AG09319 (cell line): ENCODE results near the gene MATN1.

Experiments
- DNase-seq: peaks from one replicate; pipeline ENCODE4 v3.0.0-alpha.2; 2010; ENCODE audit warnings: low read depth; ENCODE audit errors: extremely low read depth
- TF ChIP-seq, protein P1 (sequence below): IDR thresholded peaks from 2 replicates; pipeline ENCODE4 v1.5.1; 2011; ENCODE audit warnings: low read depth, mild to moderate bottlenecking, inconsistent platforms, low read length, moderate library complexity

Gene MATN1

DNA sequence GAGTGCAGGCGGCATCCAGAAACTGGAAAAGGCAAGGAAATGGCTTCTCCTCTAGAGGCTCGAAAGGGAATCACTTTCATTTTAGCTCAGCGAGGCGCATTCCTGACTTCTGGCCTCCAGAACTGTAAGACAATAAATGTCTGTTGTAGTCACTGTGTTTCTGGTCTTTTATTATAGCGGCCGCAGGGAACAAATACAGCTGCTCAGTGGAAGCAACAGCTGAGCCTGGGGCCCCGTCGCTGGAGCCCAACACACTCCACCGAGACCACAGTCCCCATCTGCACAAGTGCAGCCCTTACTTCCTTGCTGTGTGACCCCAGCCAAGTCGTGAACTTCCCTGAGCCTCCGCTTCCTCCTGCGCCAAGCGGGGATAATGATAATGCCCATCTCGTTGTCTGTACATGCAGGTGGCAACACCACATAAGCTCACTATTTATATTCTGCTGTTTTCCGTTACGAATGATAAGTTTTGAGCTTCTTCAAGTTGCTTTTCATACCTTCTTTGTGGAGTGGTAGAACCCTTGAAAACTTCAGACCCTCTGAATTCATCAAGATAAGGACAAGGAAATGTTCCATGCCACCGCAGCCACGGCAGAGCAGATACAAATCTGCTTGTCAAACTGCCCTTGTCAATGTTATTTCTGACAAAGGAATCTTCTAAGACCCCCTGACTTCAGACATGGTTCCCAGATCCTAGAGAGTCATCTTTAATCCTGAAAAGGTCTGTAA is 37.4 kb upstream of the MATN1 start:
- TF ChIP-seq, protein P1, sequence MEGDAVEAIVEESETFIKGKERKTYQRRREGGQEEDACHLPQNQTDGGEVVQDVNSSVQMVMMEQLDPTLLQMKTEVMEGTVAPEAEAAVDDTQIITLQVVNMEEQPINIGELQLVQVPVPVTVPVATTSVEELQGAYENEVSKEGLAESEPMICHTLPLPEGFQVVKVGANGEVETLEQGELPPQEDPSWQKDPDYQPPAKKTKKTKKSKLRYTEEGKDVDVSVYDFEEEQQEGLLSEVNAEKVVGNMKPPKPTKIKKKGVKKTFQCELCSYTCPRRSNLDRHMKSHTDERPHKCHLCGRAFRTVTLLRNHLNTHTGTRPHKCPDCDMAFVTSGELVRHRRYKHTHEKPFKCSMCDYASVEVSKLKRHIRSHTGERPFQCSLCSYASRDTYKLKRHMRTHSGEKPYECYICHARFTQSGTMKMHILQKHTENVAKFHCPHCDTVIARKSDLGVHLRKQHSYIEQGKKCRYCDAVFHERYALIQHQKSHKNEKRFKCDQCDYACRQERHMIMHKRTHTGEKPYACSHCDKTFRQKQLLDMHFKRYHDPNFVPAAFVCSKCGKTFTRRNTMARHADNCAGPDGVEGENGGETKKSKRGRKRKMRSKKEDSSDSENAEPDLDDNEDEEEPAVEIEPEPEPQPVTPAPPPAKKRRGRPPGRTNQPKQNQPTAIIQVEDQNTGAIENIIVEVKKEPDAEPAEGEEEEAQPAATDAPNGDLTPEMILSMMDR: no peak

DNA sequence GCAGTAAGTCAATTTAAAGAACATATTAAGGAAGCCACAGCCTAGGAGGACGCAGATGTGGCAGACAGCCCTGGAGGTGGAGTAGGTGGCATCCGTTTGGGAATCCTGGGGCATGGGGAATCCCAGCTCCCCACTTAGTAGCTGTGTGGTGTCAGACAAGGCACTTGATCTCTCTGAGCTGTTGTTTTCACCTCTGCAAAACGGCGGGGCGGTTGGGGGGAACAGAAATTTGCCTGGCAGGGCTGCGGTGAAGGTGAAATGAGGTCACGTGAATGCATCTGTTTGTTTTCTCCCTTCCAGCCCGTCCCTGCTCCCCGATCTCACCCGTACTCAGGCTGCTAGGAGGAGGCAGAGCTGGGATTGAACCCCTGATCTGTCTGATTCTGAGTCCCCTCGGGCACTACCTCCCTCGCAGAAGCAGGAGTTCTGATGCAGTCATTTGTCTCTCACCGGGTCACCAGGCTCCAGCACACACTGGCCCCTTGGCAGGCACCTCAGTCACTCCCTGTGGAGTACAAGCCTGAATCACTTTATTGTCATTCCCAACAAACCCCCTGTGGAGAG is 36.4 kb upstream of the MATN1 start:
- TF ChIP-seq, protein P1: no peak
- DNase-seq: no peak

More for the DNA sequence above, 37.4 kb upstream of the MATN1 start:
- DNase-seq: no peak

DNA sequence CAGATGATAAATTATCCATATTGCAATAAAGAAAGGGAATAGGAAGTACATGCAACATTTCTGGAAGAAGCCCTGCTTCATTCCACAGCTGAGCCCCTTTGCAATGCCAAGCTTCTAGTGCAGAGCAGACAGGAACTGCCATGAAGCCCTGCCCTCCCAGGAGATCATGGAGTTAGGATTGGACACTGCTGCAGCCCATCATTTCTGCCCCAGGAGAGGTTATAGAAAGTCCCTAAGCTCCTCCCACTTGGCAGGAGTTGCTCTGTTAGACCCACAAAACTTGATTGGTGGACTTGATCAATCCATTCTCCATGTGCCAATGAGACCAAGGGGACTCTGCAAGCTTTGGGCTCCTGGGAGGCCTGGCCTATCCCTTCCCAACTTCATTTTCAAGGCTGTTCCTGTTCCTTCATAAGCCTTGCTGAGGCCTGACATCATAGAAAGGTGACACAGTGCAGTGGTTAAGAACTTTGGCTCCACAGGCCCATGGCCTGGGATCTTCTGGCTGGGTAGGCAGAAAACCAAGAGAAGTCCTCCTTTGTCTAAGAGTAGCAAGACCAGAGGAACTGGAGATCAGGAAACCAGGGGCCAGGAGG is 35.5 kb upstream of the MATN1 start:
- TF ChIP-seq, protein P1: no peak
- no peak for DNase-seq

DNA sequence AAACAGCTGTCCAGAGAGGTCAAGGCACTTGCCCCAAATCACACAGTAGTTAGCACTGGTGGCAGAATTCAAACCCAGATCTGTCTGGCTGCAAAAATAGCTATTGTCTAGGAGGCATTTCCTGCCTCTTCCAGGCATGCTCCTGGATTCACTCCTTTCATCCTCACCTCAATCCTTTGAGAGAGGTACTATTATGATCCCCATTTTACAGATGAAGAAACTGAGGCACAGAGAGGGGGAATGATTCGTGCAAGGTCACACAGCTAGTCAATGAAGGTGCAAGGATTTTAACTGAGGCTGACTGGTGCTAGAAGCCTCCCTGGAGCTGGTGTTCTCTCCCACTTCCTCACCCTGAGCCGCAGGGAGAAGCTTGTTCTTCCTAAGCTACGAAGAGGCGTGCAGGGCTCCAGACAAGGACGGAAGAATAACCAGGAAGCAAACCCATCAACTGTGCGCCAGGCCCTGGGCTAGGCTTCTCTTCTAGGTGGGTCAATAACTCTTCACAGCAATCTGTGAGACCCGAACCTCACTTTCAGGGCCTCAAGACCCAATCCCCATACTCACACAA is 34.8 kb upstream of the MATN1 start:
- TF ChIP-seq, protein P1: no peak
- no peak for DNase-seq

DNA sequence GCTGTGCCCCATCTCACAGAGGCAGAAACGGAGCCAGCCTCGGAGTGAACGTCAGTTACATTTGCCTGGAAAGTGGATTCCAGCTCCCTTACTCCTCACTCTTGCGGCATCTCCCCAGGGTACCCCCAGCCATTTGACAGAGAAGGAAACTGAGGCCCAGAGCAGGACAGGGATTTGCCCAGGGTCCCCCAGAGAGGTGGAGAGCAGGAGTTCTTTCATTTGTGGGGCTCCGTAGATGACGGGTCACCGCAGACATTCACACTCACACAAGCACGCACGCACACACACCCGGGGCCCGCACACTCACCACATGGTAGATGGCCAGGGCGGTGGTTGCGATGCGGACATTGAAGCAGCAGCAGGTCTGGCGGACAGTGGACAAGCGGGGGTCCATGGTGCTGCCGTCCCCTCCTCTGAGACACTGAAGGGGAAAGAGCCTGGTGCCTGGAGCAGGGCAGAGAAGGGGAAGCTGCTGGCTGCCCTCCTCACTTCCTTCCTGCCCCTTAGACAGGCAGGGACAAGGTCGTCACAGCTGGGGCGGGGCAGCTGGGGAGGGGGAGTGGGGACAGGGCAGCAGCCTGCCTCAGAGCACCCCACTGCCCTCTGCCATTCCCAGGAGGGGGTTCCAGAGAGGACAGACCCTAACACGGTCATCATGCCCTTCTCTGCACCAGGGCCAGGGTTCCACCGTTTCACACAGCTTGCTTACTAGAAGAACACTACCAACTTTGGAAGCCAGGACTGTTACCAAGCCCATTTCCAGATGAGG is 34.2 kb upstream of the MATN1 start, which contains the start of gene LAPTM5:
TSS of gene LAPTM5 (minus strand) at position 423 of the 769 bp plus-strand sequence. CDS start at position 394, 29 bp downstream.
- TF ChIP-seq, protein P1: no peak
- DNase-seq: no peak

DNA sequence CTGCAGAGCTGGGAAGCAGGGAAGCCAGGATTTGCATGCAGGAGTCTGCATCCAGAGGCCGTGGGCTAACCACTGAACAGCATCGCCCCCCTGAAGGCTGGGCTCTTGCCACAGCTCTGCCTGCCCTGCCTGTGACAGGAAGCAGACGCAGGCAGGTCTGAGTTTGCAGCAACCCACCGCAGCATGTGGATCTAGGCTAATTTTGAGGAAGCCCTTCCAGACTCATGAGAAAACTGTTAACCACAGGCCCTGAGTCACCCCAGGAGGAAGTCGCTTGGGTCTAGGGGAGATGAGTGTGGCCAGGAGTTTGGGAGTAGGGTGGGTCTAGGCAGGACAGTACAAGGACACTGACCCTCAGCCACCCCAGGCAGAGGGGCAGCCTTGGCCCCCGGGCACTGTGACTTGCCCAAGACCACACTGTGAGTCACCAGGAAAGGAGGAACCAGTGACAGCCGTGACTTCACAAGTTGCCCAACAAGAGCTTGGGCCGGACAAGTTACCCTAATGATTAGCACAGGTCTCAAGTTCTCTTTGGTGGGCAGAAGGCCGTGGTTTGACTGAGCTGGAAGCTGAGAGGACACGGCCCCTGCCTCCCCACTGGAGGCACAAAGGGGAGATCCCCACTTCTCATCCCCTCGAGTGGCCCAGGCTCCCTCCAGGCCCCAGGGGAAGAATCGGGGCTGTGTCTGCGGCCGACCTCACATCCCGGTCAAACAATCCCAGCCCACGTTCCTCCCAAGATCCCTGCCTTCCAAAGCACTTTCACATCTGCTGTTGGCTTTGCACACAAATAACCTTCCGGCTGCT is 33.4 kb upstream of the MATN1 start:
- TF ChIP-seq, protein P1: no peak
- DNase-seq: peak; percentile 49
